ENCODE measurements around the gene DLGAP1.

Gene DLGAP1

GRCh38 chr18:4374564-4374963 is 80.5 kb downstream of the DLGAP1 start:
- Histone ChIP-seq H3K4me1 (ENCODE audit: insufficient read depth, low read length, severe bottlenecking) (no peaks in the 10 kb centered on the region), H3K27me3 (ENCODE audit: insufficient read depth, low read length) (no peaks in the 10 kb centered on the region), H3F3A (ENCODE audit: insufficient read depth, low read length) (no peaks in the 10 kb centered on the region), H2AFZ (ENCODE audit: low read length) (no peak overlapping the region), H3K4me2 (ENCODE audit: low read length) (no peak overlapping the region), H3K36me3 (ENCODE audit: insufficient read depth, low read length) (no peaks in the 10 kb centered on the region), H3K79me2 (ENCODE audit: insufficient read depth, low read length) (no peaks in the 10 kb centered on the region), H3K27ac (ENCODE audit: low read depth, low read length, poor library complexity, severe bottlenecking) (no peak overlapping the region), H4K20me1 (ENCODE audit: insufficient read depth, low read length) (no peaks in the 10 kb centered on the region), H3K9me2 (ENCODE audit: low read depth, low read length) (no peaks in the 10 kb centered on the region), H3K4me3 (ENCODE audit: low read depth, low read length, poor library complexity, severe bottlenecking) (no peak overlapping the region), H3K9me3 (ENCODE audit: low read length) (no peaks in the 10 kb centered on the region), H3K9ac (ENCODE audit: low read length) (no peak overlapping the region)
- no peak for TF ChIP-seq EZH2 (IDR thresholded peaks at IDR 0.05; ENCODE audit: borderline replicate concordance, low read length)
- TF ChIP-seq CTCF (IDR thresholded peaks at IDR 0.05; ENCODE audit: low read length), result no peak

GRCh38 chr18:4369705-4370104 is 85.4 kb downstream of the DLGAP1 start:
- Histone ChIP-seq H3K4me1 (ENCODE audit: insufficient read depth, low read length, severe bottlenecking) (no peaks in the 10 kb centered on the region), H3K9me2 (ENCODE audit: low read depth, low read length) (no peaks in the 10 kb centered on the region), H3K9ac (ENCODE audit: low read length) (no peak overlapping the region), H4K20me1 (ENCODE audit: insufficient read depth, low read length) (no peaks in the 10 kb centered on the region), H2AFZ (ENCODE audit: low read length) (no peak overlapping the region), H3K27me3 (ENCODE audit: insufficient read depth, low read length) (no peaks in the 10 kb centered on the region), H3K4me3 (ENCODE audit: low read depth, low read length, poor library complexity, severe bottlenecking) (no peak overlapping the region), H3K4me2 (ENCODE audit: low read length) (no peak overlapping the region), H3K9me3 (ENCODE audit: low read length) (no peaks in the 10 kb centered on the region), H3K36me3 (ENCODE audit: insufficient read depth, low read length) (no peaks in the 10 kb centered on the region), H3F3A (ENCODE audit: insufficient read depth, low read length) (no peaks in the 10 kb centered on the region), H3K27ac (ENCODE audit: low read depth, low read length, poor library complexity, severe bottlenecking) (no peak overlapping the region), H3K79me2 (ENCODE audit: insufficient read depth, low read length) (no peaks in the 10 kb centered on the region)
- TF ChIP-seq CTCF (IDR thresholded peaks at IDR 0.05; ENCODE audit: low read length) (no peak), EZH2 (IDR thresholded peaks at IDR 0.05; ENCODE audit: borderline replicate concordance, low read length) (no peak)

GRCh38 chr18:4360221-4360715 is 94.8 kb downstream of the DLGAP1 start:
- H3K27me3 ChIP-seq (ENCODE audit: insufficient read depth, low read length), result no peaks in the 10 kb centered on the region
- H2AFZ ChIP-seq (ENCODE audit: low read length), result no peak overlapping the region
- H3K9me2 ChIP-seq (ENCODE audit: low read depth, low read length), result no peaks in the 10 kb centered on the region

More at GRCh38 chr18:4360221-4360715, 94.8 kb downstream of the DLGAP1 start:
- TF ChIP-seq EZH2 (IDR thresholded peaks at IDR 0.05; ENCODE audit: borderline replicate concordance, low read length) (no peak), CTCF (IDR thresholded peaks at IDR 0.05; ENCODE audit: low read length) (no peak)
- H3K4me1 ChIP-seq (ENCODE audit: insufficient read depth, low read length, severe bottlenecking), result no peaks in the 10 kb centered on the region
- H3K36me3 ChIP-seq (ENCODE audit: insufficient read depth, low read length), result no peaks in the 10 kb centered on the region
- no peak overlapping the region for H3K27ac ChIP-seq (ENCODE audit: low read depth, low read length, poor library complexity, severe bottlenecking)
- H4K20me1 ChIP-seq (ENCODE audit: insufficient read depth, low read length), result no peaks in the 10 kb centered on the region
- no peaks in the 10 kb centered on the region for H3K9me3 ChIP-seq (ENCODE audit: low read length)
- no peaks in the 10 kb centered on the region for H3F3A ChIP-seq (ENCODE audit: insufficient read depth, low read length)
- H3K79me2 ChIP-seq (ENCODE audit: insufficient read depth, low read length), result no peaks in the 10 kb centered on the region
- no peak overlapping the region for H3K4me2 ChIP-seq (ENCODE audit: low read length)
- H3K4me3 ChIP-seq (ENCODE audit: low read depth, low read length, poor library complexity, severe bottlenecking), result no peak overlapping the region
- H3K9ac ChIP-seq (ENCODE audit: low read length), result no peak overlapping the region

Measured in OCI-LY1 (cell line).